HUES48 (cell line): ENCODE data around the gene PNO1.

Experiments used
- H3K27ac ChIP-seq: one replicate; pipeline ENCODE4 v1.7.0; 2013; ENCODE audit warnings: low read depth, low read length, inconsistent platforms
- H3K27me3 ChIP-seq: 2 replicates; pipeline ENCODE4 v1.6.1; 2013; ENCODE audit warnings: mild to moderate bottlenecking, low read length; ENCODE audit not compliant: control insufficient read depth, insufficient read depth
- H3K36me3 ChIP-seq: 2 replicates; pipeline ENCODE4 v1.6.1; 2013; ENCODE audit warnings: low read length; ENCODE audit not compliant: control insufficient read depth, insufficient read depth
- H3K4me1 ChIP-seq: 2 replicates; pipeline ENCODE4 v1.6.1; 2013; ENCODE audit warnings: mild to moderate bottlenecking, low read length; ENCODE audit not compliant: control insufficient read depth, insufficient read depth
- H3K4me3 ChIP-seq: 2 replicates; pipeline ENCODE4 v1.5.1; 2013; ENCODE audit warnings: mild to moderate bottlenecking, low read depth, low read length
- H3K9ac ChIP-seq: 2 replicates; pipeline ENCODE4 v1.6.1; 2013; ENCODE audit warnings: mild to moderate bottlenecking, low read depth, low read length, moderate library complexity
- H3K9me3 ChIP-seq: 2 replicates; pipeline ENCODE4 v1.6.1; 2013; ENCODE audit warnings: low read length; ENCODE audit not compliant: control insufficient read depth, insufficient read depth

Gene PNO1

DNA sequence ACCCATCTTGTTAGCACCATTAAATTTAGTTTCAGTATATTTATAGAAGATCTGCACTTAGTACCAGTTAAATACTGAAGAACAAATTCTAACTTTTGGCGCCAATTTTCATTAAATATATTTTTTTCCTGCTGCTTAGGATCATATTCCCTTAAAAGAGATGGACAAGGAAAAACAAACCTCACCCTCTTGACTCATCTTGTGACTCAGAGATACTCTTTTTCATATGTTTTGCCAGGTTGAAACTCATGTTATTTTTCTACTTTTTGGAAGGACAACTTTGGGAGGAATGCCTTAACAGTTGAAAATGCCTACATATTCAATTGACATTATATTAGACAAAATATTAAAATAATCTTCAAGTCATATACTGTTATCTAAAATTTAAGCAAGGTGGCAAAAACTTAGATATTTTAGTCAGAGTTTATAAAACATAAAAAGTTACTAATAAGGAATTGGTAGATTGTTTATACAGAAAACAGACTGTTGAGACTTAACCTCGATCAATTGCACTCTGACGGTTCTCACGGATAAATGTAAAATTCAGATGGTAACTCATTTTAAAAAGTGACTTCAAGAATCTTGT is 36.2 kb downstream of the PNO1 start:
- Histone ChIP-seq H3K9ac (no peak overlapping the region), H3K36me3 (no peaks in the 10 kb centered on the region), H3K9me3 (no peaks in the 10 kb centered on the region), H3K27me3 (no peaks in the 10 kb centered on the region), H3K4me1 (peaks cover 9% of the 10 kb centered on the region), H3K27ac (no peak overlapping the region), H3K4me3 (no peak overlapping the region)

DNA sequence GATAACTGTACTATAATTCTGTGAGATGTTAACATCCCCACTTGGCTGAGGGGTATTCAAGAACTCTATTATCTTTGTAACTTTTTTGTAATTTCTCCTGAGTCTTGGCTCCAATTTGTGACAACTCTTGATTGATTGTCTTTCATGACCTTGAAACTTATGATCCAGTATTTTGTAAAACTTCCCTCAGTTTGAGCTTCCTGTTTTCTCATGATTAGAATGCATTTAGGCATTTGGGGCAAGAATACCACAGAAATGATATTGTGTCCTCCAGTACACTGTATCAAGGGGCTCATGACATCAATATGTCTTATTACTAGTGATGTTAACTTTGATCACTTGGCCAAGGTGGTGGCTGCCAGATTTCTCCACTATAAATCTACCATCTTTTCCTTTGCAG is 37.4 kb downstream of the PNO1 start:
- H3K9ac ChIP-seq = no peak overlapping the region
- H3K4me1 ChIP-seq = peaks cover 9% of the 10 kb centered on the region
- no peak overlapping the region for H3K4me3 ChIP-seq
- H3K9me3 ChIP-seq = no peaks in the 10 kb centered on the region
- no peaks in the 10 kb centered on the region for H3K36me3 ChIP-seq
- H3K27ac ChIP-seq = no peak overlapping the region
- H3K27me3 ChIP-seq = no peaks in the 10 kb centered on the region

DNA sequence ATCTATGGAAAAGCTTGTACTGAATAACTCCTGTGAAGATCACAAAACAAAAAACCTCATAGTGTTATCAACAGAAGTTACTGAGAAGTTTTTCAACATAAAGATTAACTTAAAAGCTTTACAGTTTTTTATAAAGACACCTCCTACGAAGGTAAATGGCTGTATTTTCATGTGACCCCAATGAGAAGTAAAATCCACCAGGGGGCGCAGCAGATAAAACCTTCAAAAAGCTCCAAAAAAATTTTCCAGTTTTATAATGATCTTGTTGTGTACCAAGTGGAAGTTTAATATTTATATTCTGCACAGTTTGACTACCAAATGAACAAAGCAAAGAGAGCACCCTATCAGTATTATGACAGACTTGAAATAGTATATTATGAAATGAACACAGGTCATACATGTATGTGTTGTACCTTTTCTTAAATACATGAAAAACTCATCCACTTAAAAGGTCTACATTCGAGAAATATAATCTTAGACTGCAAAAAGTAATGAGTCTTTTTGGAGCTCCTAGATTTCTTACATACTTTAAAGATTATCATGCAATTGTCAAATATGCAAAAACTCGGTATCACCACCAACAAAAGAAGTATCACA is 38.5 kb downstream of the PNO1 start:
- Histone ChIP-seq H3K9ac (no peak overlapping the region), H3K27ac (no peak overlapping the region), H3K27me3 (no peaks in the 10 kb centered on the region), H3K36me3 (no peaks in the 10 kb centered on the region), H3K4me3 (no peak overlapping the region), H3K9me3 (no peaks in the 10 kb centered on the region), H3K4me1 (peaks cover 3% of the 10 kb centered on the region; the same call in 1 of the 2 replicates)

DNA sequence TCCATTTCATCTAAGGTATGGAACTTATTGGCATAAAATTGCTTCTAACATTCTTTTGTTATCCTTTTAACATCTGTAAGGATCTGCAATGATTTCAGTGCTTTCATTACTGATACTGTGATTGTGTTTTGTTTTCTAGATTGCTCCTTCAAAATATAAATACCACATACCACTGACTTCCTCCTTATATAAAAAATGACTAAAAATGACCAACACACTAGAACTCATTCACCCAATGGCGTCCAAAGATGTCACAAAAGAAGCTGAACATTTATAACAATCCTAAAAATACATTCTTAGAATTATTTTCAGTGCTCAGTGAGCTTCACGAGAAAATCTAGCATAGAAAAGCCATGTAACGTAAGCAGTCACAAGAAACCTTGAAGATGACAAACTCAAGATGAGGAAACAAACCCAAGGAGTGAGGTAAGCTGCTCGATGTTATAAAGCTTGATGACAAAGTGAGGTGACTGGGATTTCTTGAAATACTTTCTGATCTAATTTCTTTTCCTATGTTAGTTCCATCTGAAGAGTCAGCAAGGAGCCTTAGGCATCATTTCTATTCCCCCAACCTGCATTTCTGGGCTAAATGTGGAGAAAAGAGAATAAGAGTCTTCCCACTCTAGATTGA is 42.6 kb downstream of the PNO1 start:
- H3K36me3 ChIP-seq = 0 out of 2 replicates have a peak, but pooled peaks cover 2% of the 10 kb centered on the region
- H3K27ac ChIP-seq = peak overlapping the region; percentile 40
- H3K4me3 ChIP-seq = no peak overlapping the region
- H3K9ac ChIP-seq = no peak overlapping the region
- no peaks in the 10 kb centered on the region for H3K27me3 ChIP-seq
- H3K9me3 ChIP-seq = no peaks in the 10 kb centered on the region
- H3K4me1 ChIP-seq = no peaks in the 10 kb centered on the region

DNA sequence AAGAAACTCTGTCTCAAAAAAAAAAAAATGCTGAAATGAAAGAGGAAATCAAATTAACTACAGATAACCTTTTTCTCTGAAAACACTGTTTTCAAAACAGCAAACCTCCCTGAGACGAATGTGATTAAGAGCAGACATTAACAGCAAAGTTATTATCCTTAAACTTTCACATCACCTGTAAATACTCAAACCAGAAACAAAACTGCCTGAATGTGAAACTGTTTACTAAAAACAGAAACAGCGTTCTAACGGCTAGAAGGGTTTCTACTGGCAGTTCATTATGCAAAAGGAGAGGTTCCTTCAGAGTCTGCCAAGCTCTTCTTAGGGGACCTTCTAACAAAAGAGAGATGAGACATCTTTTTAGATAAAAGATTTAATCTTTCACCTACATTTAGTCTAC is 45.9 kb downstream of the PNO1 start:
- Histone ChIP-seq H3K9me3 (no peaks in the 10 kb centered on the region), H3K9ac (no peak overlapping the region), H3K4me1 (no peaks in the 10 kb centered on the region), H3K27ac (no peak overlapping the region), H3K4me3 (no peak overlapping the region), H3K36me3 (0 out of 2 replicates have a peak, but pooled peaks cover 2% of the 10 kb centered on the region), H3K27me3 (no peaks in the 10 kb centered on the region)

DNA sequence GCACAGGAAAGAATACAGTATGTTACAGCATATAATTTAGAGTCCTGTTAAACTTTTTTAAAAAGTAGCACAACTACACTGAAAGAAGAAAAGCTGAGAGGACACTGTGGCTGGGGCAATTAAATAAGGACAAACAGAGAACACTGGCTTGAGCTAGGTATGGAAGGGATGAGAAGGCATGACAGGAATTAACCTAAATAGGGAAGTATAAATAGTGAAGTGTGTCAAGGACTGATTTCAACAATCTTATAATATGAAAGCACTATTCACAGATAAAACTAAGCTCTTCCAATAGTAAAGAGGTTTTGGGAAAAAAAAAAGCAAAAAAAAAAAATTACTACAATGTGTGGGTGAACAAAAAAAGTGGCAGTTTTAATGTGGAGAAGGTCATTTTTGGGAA is 49.1 kb downstream of the PNO1 start:
- Histone ChIP-seq H3K27me3 (no peaks in the 10 kb centered on the region), H3K9ac (no peak overlapping the region), H3K4me1 (peaks cover 9% of the 10 kb centered on the region), H3K4me3 (no peak overlapping the region), H3K27ac (no peak overlapping the region), H3K9me3 (no peaks in the 10 kb centered on the region), H3K36me3 (peaks cover 7% of the 10 kb centered on the region; the same call in 1 of the 2 replicates)

DNA sequence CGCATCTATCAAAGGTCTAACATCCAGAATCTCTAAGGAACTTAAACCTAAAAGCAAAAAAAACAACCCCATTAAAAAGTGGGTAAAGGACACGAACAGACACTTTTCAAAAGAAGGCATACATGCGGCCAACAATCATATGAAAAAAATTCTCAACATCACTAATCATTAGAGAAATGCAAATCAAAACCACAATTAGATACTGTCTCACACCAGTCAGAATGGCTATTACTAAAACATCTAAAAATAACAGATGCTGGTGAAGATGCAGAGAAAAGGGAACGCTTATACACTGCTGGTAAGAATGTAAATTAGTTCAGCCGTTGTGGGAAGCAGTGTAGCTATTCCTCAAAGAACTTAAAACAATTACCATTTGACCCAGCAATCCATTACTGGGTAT is 56.7 kb downstream of the PNO1 start:
- H3K36me3 ChIP-seq = peaks cover 24% of the 10 kb centered on the region
- H3K4me1 ChIP-seq = peaks cover 14% of the 10 kb centered on the region
- H3K9ac ChIP-seq = no peak overlapping the region
- no peak overlapping the region for H3K4me3 ChIP-seq
- H3K27ac ChIP-seq = no peak overlapping the region
- H3K9me3 ChIP-seq = no peaks in the 10 kb centered on the region
- H3K27me3 ChIP-seq = no peaks in the 10 kb centered on the region

DNA sequence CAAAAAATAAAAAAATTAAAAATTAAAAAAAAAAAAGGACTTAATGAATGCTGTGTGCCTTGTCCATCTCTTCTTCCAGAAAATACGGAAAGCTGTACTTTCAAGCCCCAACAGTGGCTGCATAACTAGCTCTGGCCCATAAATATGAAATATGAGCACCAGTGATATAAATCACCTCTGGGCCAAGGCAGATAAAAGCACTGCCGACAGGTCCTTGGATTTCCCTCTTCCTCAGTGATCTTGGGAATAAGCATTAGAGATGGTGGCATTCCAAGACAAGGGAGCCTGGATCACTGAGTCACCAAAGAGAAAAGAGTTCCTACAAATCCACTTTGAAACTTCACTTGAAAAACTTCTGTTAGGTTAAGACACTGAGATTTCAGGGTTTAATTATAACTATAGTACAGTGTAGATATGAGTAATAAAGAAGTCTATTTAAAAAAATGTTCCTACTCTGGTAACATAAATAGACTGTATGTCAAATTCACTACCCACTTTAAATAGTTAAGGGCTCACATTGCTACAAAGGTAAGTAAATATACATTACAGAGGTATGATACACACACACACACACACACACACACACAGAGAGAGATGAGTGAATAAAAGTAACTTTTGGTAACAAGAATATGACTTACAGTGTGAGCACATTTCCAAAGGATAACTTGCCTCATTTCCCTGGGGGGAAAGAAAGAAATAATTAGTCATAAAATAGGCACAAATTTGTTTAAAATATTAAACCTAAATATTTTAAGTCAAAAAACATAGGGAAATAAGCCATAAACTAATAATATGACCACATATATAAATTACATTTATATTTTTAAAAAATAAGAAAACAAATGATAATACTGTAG is 59.0 kb downstream of the PNO1 start:
- peaks cover 20% of the 10 kb centered on the region for H3K36me3 ChIP-seq
- H3K4me1 ChIP-seq = peaks cover 16% of the 10 kb centered on the region; the same call in 1 of the 2 replicates

DNA sequence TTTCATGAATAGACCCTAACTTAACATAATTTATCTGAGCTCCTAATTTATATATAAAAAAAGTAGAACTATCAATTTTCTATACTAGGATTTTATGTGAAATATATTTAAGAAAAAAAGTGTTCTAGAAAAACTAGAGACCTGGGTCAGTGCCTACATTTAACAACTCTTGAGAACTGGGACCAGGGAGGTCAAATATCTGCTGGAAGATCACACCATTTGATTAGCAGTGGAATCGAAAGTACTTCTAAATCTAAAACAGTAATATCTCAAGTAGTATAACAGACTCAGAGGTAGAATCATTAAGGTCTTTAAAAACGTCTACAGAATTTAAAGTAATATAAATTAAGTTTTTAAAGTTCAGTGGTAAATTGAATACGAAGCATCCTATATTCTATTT is 60.0 kb downstream of the PNO1 start:
- H3K4me3 ChIP-seq = no peak overlapping the region
- no peak overlapping the region for H3K27ac ChIP-seq
- H3K9ac ChIP-seq = no peak overlapping the region
- no peaks in the 10 kb centered on the region for H3K27me3 ChIP-seq
- no peaks in the 10 kb centered on the region for H3K9me3 ChIP-seq
- H3K4me1 ChIP-seq = peaks cover 23% of the 10 kb centered on the region; the same call in 1 of the 2 replicates
- peaks cover 12% of the 10 kb centered on the region for H3K36me3 ChIP-seq

More for the DNA sequence above, 59.0 kb downstream of the PNO1 start:
- no peaks in the 10 kb centered on the region for H3K9me3 ChIP-seq
- H3K9ac ChIP-seq = no peak overlapping the region
- no peak overlapping the region for H3K27ac ChIP-seq
- no peak overlapping the region for H3K4me3 ChIP-seq
- H3K27me3 ChIP-seq = no peaks in the 10 kb centered on the region

DNA sequence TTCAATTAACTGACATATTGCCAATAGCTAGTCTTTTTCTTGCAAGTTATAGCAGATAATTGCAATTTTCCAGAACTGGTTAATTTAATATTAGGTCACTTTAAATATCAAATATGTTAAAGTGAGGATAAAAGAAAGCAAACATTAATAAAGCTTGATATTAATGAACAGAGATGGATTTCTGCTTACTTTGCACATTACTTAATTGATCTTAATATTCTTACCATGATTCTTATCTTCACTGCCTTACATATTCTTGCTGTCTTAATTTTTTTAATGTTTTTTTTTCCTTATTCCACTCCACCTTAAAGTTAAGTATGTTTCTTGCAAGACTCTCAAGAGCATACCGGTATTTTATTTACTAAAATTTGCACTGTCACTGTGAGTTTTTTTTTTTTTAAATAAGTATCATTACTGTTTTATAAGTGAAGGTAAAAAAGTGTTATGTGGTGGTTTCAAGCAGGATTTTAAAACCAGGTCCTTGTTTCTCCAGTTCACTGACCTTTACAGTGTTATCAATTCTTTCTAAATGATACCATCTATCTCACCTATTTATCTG is 60.7 kb downstream of the PNO1 start:
- Histone ChIP-seq H3K27ac (no peak overlapping the region), H3K36me3 (peaks cover 10% of the 10 kb centered on the region), H3K9me3 (no peaks in the 10 kb centered on the region), H3K4me3 (no peak overlapping the region), H3K4me1 (peaks cover 24% of the 10 kb centered on the region; the same call in 1 of the 2 replicates), H3K9ac (no peak overlapping the region), H3K27me3 (no peaks in the 10 kb centered on the region)
